22Rv1 (cell line): ENCODE measurements around the gene TRIM29.

Experiments used
- ZFX ChIP-seq: fragments of 450-650 bp; IDR thresholded peaks from 2 replicates; pipeline ENCODE4 v1.6.1; 2017; ENCODE audit warnings: antibody characterized with exemption, borderline replicate concordance
- TF ChIP-seq, protein P1 (sequence below): fragments of 450-650 bp; IDR thresholded peaks from 2 replicates; pipeline ENCODE4 v1.5.1; 2017; ENCODE audit warnings: mild to moderate bottlenecking

- TF ChIP-seq, protein P1, sequence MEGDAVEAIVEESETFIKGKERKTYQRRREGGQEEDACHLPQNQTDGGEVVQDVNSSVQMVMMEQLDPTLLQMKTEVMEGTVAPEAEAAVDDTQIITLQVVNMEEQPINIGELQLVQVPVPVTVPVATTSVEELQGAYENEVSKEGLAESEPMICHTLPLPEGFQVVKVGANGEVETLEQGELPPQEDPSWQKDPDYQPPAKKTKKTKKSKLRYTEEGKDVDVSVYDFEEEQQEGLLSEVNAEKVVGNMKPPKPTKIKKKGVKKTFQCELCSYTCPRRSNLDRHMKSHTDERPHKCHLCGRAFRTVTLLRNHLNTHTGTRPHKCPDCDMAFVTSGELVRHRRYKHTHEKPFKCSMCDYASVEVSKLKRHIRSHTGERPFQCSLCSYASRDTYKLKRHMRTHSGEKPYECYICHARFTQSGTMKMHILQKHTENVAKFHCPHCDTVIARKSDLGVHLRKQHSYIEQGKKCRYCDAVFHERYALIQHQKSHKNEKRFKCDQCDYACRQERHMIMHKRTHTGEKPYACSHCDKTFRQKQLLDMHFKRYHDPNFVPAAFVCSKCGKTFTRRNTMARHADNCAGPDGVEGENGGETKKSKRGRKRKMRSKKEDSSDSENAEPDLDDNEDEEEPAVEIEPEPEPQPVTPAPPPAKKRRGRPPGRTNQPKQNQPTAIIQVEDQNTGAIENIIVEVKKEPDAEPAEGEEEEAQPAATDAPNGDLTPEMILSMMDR: no peak
- no peak for TF ChIP-seq ZFX
Measured at GRCh38 chr11:120186774-120187591, 49.1 kb upstream of the TRIM29 start.
